ENCODE measurements around the gene EVI2A. TPM values are rescaled to one million over a fixed set of nuclear protein-coding genes. Genes with fewer than 3 reads are reported as not detected.
A peak's percentile ranks its signal among the peaks of the same experiment; 100 is the strongest.
"Not testable (repeated sequence)": the region's sequence is repeated elsewhere in the genome, so short reads cannot be mapped to it uniquely, and the experiment has no call there.

Gene EVI2A
- total RNA-seq, 1 donor from 2014 or later = 1.0 TPM

GRCh38 chr17:31313982-31314781 lies 7.2 kb downstream of the EVI2A start, which contains the start of gene EVI2B:
TSS of gene EVI2B (minus strand) at chr17:31314054. CDS start at chr17:31305609, 8,445 bp downstream.
- Histone ChIP-seq H3K27me3 (ENCODE audit: control insufficient read depth in 3 of 3, insufficient read depth in 3 of 3, low read length in 3 of 3) (no peaks in the 10 kb centered on the region), H3K4me1 (ENCODE audit: control insufficient read depth in 3 of 3, insufficient read depth in 3 of 3, low read length in 3 of 3) (no peaks in the 10 kb centered on the region), H3K27ac (ENCODE audit: low read depth, low read length) (peak within 1 kb of the TSS; percentile 27), H3K9me3 (ENCODE audit: control insufficient read depth in 3 of 3, low read length in 3 of 3) (no peaks in the 10 kb centered on the region), H3K9ac (ENCODE audit: low read depth in 1 of 3, low read length in 3 of 3) (no peak within 1 kb of the TSS), H3K36me3 (ENCODE audit: control insufficient read depth in 3 of 3, insufficient read depth in 3 of 3, low read length in 3 of 3) (no peaks in the 10 kb centered on the region), H3K4me3 (ENCODE audit: low read length in 3 of 3) (no peak within 1 kb of the TSS)

DNA sequence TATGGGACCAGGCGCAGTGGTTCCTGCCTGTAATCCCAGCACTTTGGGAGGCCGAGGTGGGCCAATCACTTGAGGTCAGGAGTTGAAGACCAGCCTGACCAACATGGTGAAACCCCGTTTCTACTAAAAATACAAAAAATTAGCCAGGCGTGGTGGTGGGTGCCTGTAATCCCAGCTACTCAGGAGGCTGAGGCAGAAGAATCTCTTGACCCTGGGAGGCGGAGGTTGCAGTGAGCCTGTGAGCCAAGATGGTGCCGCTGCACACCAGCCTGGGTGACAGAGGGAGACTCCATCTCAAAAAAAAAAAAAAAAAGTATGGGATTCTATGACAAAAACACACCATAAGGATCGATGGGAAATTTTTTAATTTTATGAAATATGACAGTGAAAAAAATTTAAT lies 9.2 kb downstream of the EVI2A start:
- not testable (repeated sequence) for H3K27me3 ChIP-seq (ENCODE audit: control insufficient read depth in 3 of 3, insufficient read depth in 3 of 3, low read length in 3 of 3); H3K27ac ChIP-seq (ENCODE audit: low read depth, low read length); H3K36me3 ChIP-seq (ENCODE audit: control insufficient read depth in 3 of 3, insufficient read depth in 3 of 3, low read length in 3 of 3); H3K9me3 ChIP-seq (ENCODE audit: control insufficient read depth in 3 of 3, low read length in 3 of 3); H3K4me3 ChIP-seq (ENCODE audit: low read length in 3 of 3); H3K9ac ChIP-seq (ENCODE audit: low read depth in 1 of 3, low read length in 3 of 3); H3K4me1 ChIP-seq (ENCODE audit: control insufficient read depth in 3 of 3, insufficient read depth in 3 of 3, low read length in 3 of 3)

GRCh38 chr17:31311526-31311925 lies 9.9 kb downstream of the EVI2A start:
- Histone ChIP-seq H3K9me3 (ENCODE audit: control insufficient read depth in 3 of 3, low read length in 3 of 3) (no peaks in the 10 kb centered on the region), H3K36me3 (ENCODE audit: control insufficient read depth in 3 of 3, insufficient read depth in 3 of 3, low read length in 3 of 3) (no peaks in the 10 kb centered on the region), H3K27ac (ENCODE audit: low read depth, low read length) (no peak overlapping the region), H3K9ac (ENCODE audit: low read depth in 1 of 3, low read length in 3 of 3) (no peak overlapping the region), H3K4me3 (ENCODE audit: low read length in 3 of 3) (no peak overlapping the region), H3K4me1 (ENCODE audit: control insufficient read depth in 3 of 3, insufficient read depth in 3 of 3, low read length in 3 of 3) (no peaks in the 10 kb centered on the region), H3K27me3 (ENCODE audit: control insufficient read depth in 3 of 3, insufficient read depth in 3 of 3, low read length in 3 of 3) (no peaks in the 10 kb centered on the region)

DNA sequence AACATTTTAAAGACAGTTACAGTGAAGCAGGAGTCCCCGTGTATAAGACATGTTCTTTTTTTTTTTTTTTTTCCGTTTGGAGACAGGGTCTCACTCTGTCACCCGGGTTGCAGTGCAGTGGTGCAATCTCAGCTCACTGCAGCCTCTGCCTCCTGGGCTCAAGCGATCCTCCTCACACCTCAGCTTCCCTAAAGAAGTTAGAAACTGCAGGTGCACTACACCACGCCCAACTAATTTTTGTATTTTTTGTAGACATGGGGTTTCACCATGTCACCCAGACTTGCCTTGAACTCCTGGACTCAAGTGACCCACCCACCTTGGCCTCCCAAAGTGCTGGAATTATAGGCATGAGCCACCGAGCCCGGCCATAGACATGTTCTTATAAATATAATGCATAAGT lies 10.5 kb downstream of the EVI2A start:
- Histone ChIP-seq H3K4me3 (ENCODE audit: low read length in 3 of 3) (no peak overlapping the region), H3K27ac (ENCODE audit: low read depth, low read length) (no peak overlapping the region), H3K36me3 (ENCODE audit: control insufficient read depth in 3 of 3, insufficient read depth in 3 of 3, low read length in 3 of 3) (no peaks in the 10 kb centered on the region), H3K9ac (ENCODE audit: low read depth in 1 of 3, low read length in 3 of 3) (no peak overlapping the region), H3K4me1 (ENCODE audit: control insufficient read depth in 3 of 3, insufficient read depth in 3 of 3, low read length in 3 of 3) (no peaks in the 10 kb centered on the region), H3K27me3 (ENCODE audit: control insufficient read depth in 3 of 3, insufficient read depth in 3 of 3, low read length in 3 of 3) (no peaks in the 10 kb centered on the region), H3K9me3 (ENCODE audit: control insufficient read depth in 3 of 3, low read length in 3 of 3) (no peaks in the 10 kb centered on the region)

GRCh38 chr17:31310260-31310659 lies 11.2 kb downstream of the EVI2A start:
- H3K4me1 ChIP-seq (ENCODE audit: control insufficient read depth in 3 of 3, insufficient read depth in 3 of 3, low read length in 3 of 3) = no peaks in the 10 kb centered on the region
- peak overlapping the region; percentile 59 for H3K27ac ChIP-seq (ENCODE audit: low read depth, low read length)
- H3K4me3 ChIP-seq (ENCODE audit: low read length in 3 of 3) = no peak overlapping the region
- H3K36me3 ChIP-seq (ENCODE audit: control insufficient read depth in 3 of 3, insufficient read depth in 3 of 3, low read length in 3 of 3) = no peaks in the 10 kb centered on the region
- no peaks in the 10 kb centered on the region for H3K9me3 ChIP-seq (ENCODE audit: control insufficient read depth in 3 of 3, low read length in 3 of 3)
- no peak overlapping the region for H3K9ac ChIP-seq (ENCODE audit: low read depth in 1 of 3, low read length in 3 of 3)
- H3K27me3 ChIP-seq (ENCODE audit: control insufficient read depth in 3 of 3, insufficient read depth in 3 of 3, low read length in 3 of 3) = no peaks in the 10 kb centered on the region

DNA sequence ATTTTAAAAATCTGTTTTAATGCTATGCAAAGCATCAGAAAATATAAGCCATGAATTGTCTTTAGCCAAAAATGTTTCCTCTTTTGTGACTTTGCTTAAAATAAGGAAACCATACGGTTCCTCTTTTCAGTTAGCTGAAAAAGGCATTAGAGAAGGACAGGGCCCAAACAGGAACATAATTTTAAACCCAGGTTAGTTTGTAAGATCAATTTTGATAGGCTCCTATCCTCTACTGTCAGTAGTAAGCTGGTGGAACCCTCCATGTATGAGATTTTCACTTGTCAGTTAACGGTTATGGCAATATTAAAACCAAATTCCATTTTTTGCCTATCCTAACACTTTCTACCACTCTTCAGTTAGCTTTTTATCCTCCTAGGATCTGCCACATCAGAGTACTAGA lies 11.9 kb downstream of the EVI2A start:
- H3K4me1 ChIP-seq (ENCODE audit: control insufficient read depth in 3 of 3, insufficient read depth in 3 of 3, low read length in 3 of 3) = no peaks in the 10 kb centered on the region
- no peaks in the 10 kb centered on the region for H3K9me3 ChIP-seq (ENCODE audit: control insufficient read depth in 3 of 3, low read length in 3 of 3)
- no peak overlapping the region for H3K9ac ChIP-seq (ENCODE audit: low read depth in 1 of 3, low read length in 3 of 3)
- peaks cover 0 to 3% (median 0%) of the 10 kb centered on the region in 3 donors for H3K36me3 ChIP-seq (ENCODE audit: control insufficient read depth in 3 of 3, insufficient read depth in 3 of 3, low read length in 3 of 3)
- H3K27ac ChIP-seq (ENCODE audit: low read depth, low read length) = peak overlapping the region; percentile 59
- no peaks in the 10 kb centered on the region for H3K27me3 ChIP-seq (ENCODE audit: control insufficient read depth in 3 of 3, insufficient read depth in 3 of 3, low read length in 3 of 3)
- no peak overlapping the region for H3K4me3 ChIP-seq (ENCODE audit: low read length in 3 of 3)

DNA sequence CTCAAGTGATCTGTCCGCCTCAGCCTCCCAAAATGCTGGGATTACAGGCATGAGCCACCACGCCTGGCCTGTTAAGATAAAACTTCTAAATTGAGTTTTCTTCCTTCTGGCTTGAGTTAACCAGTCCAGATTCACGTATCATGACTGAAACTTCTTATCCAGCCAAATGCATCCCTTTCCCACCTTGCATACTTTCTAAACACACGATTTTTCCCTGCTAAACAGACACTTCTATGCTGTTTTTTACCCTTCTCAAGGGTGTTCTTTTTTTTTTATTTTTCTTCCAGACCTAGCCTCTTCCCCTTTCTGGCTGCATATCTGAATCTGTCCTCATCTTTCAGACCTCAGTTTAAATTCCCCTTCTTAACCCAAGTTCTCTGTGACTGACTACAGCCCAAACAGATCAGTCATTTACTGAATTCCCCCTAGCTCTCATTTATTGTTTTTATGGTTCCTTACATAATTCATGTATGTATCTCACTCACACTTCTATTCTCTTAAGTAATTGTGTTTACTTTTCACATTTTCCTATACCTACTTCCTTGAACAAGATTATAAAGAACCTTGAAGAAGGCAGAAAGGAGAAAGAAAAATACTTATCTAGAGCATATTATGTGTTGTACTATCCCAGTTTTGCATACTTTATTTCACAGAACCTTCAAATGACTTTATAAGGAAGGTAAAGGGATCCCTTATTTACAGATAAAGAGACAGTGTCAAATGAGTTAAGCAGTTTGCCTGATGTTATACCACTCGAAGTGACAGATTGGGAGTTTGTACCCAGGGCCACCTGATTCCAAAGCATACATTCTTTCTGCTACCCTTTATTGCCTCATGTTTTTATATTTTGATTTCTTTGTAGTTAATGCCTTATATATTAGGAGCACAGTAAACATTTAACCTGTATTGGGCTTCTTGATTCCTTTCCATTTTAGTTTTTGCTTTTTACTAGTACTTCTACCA lies 12.8 kb downstream of the EVI2A start:
- no peaks in the 10 kb centered on the region for H3K4me1 ChIP-seq (ENCODE audit: control insufficient read depth in 3 of 3, insufficient read depth in 3 of 3, low read length in 3 of 3)
- peaks cover 0 to 3% (median 0%) of the 10 kb centered on the region in 3 donors for H3K36me3 ChIP-seq (ENCODE audit: control insufficient read depth in 3 of 3, insufficient read depth in 3 of 3, low read length in 3 of 3)
- no peaks in the 10 kb centered on the region for H3K9me3 ChIP-seq (ENCODE audit: control insufficient read depth in 3 of 3, low read length in 3 of 3)
- no peaks in the 10 kb centered on the region for H3K27me3 ChIP-seq (ENCODE audit: control insufficient read depth in 3 of 3, insufficient read depth in 3 of 3, low read length in 3 of 3)
- no peak overlapping the region for H3K27ac ChIP-seq (ENCODE audit: low read depth, low read length)
- H3K4me3 ChIP-seq (ENCODE audit: low read length in 3 of 3) = no peak overlapping the region
- no peak overlapping the region for H3K9ac ChIP-seq (ENCODE audit: low read depth in 1 of 3, low read length in 3 of 3)

DNA sequence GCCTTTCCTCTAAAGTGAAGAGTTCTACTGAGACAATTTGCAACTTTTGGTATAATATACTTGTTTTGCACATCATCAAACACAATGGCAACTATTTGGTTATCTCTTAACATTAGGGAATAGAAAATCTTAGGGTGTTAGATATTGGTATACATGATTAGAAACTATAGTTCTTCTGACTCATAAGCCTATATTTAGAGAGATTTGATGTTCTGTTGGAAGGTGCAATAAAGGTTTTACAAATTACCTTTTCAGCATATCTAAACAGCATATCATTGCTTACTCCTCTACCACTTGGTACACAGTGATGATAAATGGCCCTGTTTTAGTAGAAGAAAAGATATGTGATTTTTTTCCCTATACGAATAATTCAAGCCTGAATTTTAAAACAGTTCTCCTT lies 13.8 kb downstream of the EVI2A start:
- H3K27ac ChIP-seq (ENCODE audit: low read depth, low read length) = no peak overlapping the region
- H3K27me3 ChIP-seq (ENCODE audit: control insufficient read depth in 3 of 3, insufficient read depth in 3 of 3, low read length in 3 of 3) = no peaks in the 10 kb centered on the region
- H3K36me3 ChIP-seq (ENCODE audit: control insufficient read depth in 3 of 3, insufficient read depth in 3 of 3, low read length in 3 of 3) = peaks cover 0 to 3% (median 0%) of the 10 kb centered on the region in 3 donors
- no peak overlapping the region for H3K9ac ChIP-seq (ENCODE audit: low read depth in 1 of 3, low read length in 3 of 3)
- H3K4me3 ChIP-seq (ENCODE audit: low read length in 3 of 3) = no peak overlapping the region
- H3K9me3 ChIP-seq (ENCODE audit: control insufficient read depth in 3 of 3, low read length in 3 of 3) = no peaks in the 10 kb centered on the region
- no peaks in the 10 kb centered on the region for H3K4me1 ChIP-seq (ENCODE audit: control insufficient read depth in 3 of 3, insufficient read depth in 3 of 3, low read length in 3 of 3)

GRCh38 chr17:31299624-31300023 lies 21.8 kb downstream of the EVI2A start:
- Histone ChIP-seq H3K27ac (ENCODE audit: low read depth, low read length) (no peak overlapping the region), H3K9ac (ENCODE audit: low read depth in 1 of 3, low read length in 3 of 3) (no peak overlapping the region), H3K36me3 (ENCODE audit: control insufficient read depth in 3 of 3, insufficient read depth in 3 of 3, low read length in 3 of 3) (no peaks in the 10 kb centered on the region), H3K27me3 (ENCODE audit: control insufficient read depth in 3 of 3, insufficient read depth in 3 of 3, low read length in 3 of 3) (no peaks in the 10 kb centered on the region), H3K4me1 (ENCODE audit: control insufficient read depth in 3 of 3, insufficient read depth in 3 of 3, low read length in 3 of 3) (no peaks in the 10 kb centered on the region), H3K4me3 (ENCODE audit: low read length in 3 of 3) (no peak overlapping the region), H3K9me3 (ENCODE audit: control insufficient read depth in 3 of 3, low read length in 3 of 3) (no peaks in the 10 kb centered on the region)

DNA sequence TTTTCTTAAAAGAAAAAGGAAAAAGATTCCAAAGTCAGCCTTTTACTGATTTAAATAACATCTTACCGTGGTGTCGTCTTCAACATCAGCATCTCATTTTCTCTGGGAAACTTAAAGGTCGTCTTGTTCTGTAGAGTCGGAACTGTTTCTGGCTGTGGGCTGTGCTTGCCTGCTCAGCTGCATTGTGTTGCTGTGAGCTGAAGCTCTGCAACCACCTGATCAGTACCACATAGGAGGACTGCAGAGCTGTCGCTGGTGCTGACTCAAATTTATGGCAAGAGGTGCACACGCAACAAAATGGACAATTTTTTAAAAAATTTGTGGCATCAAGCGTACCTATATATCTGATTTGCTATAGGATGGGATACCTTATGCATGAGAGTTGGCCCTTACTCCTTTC lies 24.3 kb downstream of the EVI2A start, which contains the start of gene OMG:
TSS of gene OMG (minus strand) at position 150 of the 400 bp plus-strand sequence. CDS start 908 bp downstream, outside the sequence.
- no peaks in the 10 kb centered on the region for H3K27me3 ChIP-seq (ENCODE audit: control insufficient read depth in 3 of 3, insufficient read depth in 3 of 3, low read length in 3 of 3)
- no peak within 1 kb of the TSS for H3K27ac ChIP-seq (ENCODE audit: low read depth, low read length)
- no peaks in the 10 kb centered on the region for H3K36me3 ChIP-seq (ENCODE audit: control insufficient read depth in 3 of 3, insufficient read depth in 3 of 3, low read length in 3 of 3)
- no peaks in the 10 kb centered on the region for H3K9me3 ChIP-seq (ENCODE audit: control insufficient read depth in 3 of 3, low read length in 3 of 3)
- no peak within 1 kb of the TSS for H3K9ac ChIP-seq (ENCODE audit: low read depth in 1 of 3, low read length in 3 of 3)
- no peaks in the 10 kb centered on the region for H3K4me1 ChIP-seq (ENCODE audit: control insufficient read depth in 3 of 3, insufficient read depth in 3 of 3, low read length in 3 of 3)
- H3K4me3 ChIP-seq (ENCODE audit: low read length in 3 of 3) = no peak within 1 kb of the TSS
